Uterus (tissue), 4 donors: Measurements from ENCODE around the gene RFX1. TPM values are rescaled to one million over a fixed set of nuclear protein-coding genes. Genes with fewer than 3 reads are reported as not detected.

ENCODE experiments used
- DNase-seq, 2 donors: peaks; one replicate each; pipeline ENCODE4 v3.0.0-alpha.2; 2019 to 2020
- H3K27ac ChIP-seq, 2 donors: fragments of 200-600 bp; sonication (generic); 1 replicate in 1 of 2; 2 replicates in 1 of 2; pipeline ENCODE4 v1.5.1; 2016 to 2018
- H3K27me3 ChIP-seq, 2 donors: fragments of 200-600 bp; sonication (generic); one replicate each; pipeline ENCODE4 v1.5.1; 2018 to 2019; ENCODE audit warnings: control low read depth in 1 of 2
- H3K36me3 ChIP-seq, 2 donors: fragments of 200-600 bp; sonication (generic); one replicate each; pipeline ENCODE4 v1.5.1; 2019; ENCODE audit warnings: control low read depth in 1 of 2
- H3K4me1 ChIP-seq, 2 donors: fragments of 200-600 bp; sonication (generic); one replicate each; pipeline ENCODE4 v1.5.1; 2018 to 2019; ENCODE audit warnings: control low read depth in 1 of 2
- H3K4me3 ChIP-seq, 2 donors: fragments of 200-600 bp; sonication (generic); 1 replicate in 1 of 2; 2 replicates in 1 of 2; pipeline ENCODE4 v1.5.1; 2018 to 2019; ENCODE audit warnings: mild to moderate bottlenecking in 1 of 2
- H3K9me3 ChIP-seq, 2 donors: fragments of 200-600 bp; sonication (generic); one replicate each; pipeline ENCODE4 v1.5.1; 2019; ENCODE audit warnings: control low read depth in 1 of 2
- POLR2A ChIP-seq, 2 donors: fragments of 450-650 bp; IDR thresholded peaks; one replicate each; pipeline ENCODE4 v1.6.1; 2016; ENCODE audit warnings: antibody characterized with exemption in 2 of 2, mild to moderate bottlenecking in 1 of 2, moderate library complexity in 1 of 2
- intact Hi-C: fragments of 100-400 bp; cut with DNase I; formaldehyde crosslinking; loops from one replicate; pipeline ENCODE4 v1.15.1; 2023; ENCODE audit warnings: low total_unique reads
- total RNA-seq, 4 donors: library from RNA; depleted of rRNA in 3 of 4; stranded (reverse); fragments of >200 nt in 3 of 4; gene quantifications; one replicate each; pipeline versions ENCODE4 v1.1.0 to v1.2.4, GENCODE V29; 2014 to 2023
- TF ChIP-seq, protein P1 (sequence below), 4 experiments: fragments of 200-600 bp in 2 of 4; fragments of 450-650 bp in 2 of 4; sonication (generic) in 2 of 4; IDR thresholded peaks; one replicate each; pipeline ENCODE4 v1.5.1; 2016 to 2019; ENCODE audit warnings: antibody characterized with exemption in 4 of 4, mild to moderate bottlenecking in 2 of 4, moderate library complexity in 1 of 4
- donor health status: DM: yes; HTN: yes; CAD: no.

Gene RFX1
- total RNA-seq, 4 donors from 2014 or later, result 0.26 to 14.1 (median 4.1) TPM

DNA sequence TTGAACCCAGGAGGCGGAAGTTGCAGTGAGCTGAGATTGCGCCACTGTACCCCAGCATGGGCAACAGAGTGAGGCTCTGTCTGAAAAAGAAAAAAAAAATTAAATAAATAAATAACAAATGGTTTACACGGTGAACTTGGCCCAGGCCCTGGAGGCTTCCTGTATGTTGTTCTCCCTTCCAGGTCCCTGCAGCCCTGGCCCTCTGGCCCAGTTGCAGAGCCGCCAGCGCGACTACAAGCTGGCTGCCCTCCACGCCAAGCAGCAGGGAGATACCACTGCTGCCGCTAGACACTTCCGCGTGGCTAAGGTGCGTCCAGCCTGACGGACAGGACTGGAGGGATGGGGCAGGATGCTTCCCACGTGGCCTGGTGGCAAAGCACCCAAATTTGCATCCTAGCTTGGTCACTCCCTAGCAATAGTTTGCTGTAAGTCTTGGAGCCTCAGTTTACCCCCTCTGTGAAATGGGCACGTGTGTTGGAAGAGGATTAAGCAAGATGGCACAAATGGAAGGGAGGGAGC lies 88.2 kb downstream of the RFX1 start:
- no peak for TF ChIP-seq POLR2A (IDR thresholded peaks at IDR 0.05)
- TF ChIP-seq, protein P1, sequence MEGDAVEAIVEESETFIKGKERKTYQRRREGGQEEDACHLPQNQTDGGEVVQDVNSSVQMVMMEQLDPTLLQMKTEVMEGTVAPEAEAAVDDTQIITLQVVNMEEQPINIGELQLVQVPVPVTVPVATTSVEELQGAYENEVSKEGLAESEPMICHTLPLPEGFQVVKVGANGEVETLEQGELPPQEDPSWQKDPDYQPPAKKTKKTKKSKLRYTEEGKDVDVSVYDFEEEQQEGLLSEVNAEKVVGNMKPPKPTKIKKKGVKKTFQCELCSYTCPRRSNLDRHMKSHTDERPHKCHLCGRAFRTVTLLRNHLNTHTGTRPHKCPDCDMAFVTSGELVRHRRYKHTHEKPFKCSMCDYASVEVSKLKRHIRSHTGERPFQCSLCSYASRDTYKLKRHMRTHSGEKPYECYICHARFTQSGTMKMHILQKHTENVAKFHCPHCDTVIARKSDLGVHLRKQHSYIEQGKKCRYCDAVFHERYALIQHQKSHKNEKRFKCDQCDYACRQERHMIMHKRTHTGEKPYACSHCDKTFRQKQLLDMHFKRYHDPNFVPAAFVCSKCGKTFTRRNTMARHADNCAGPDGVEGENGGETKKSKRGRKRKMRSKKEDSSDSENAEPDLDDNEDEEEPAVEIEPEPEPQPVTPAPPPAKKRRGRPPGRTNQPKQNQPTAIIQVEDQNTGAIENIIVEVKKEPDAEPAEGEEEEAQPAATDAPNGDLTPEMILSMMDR (IDR thresholded peaks at IDR 0.05), result no peak
- Histone ChIP-seq H3K27ac (no peak overlapping the region), H3K27me3 (no peaks in the 10 kb centered on the region), H3K36me3 (no peaks in the 10 kb centered on the region), H3K9me3 (no peaks in the 10 kb centered on the region), H3K4me1 (no peaks in the 10 kb centered on the region), H3K4me3 (no peak overlapping the region)
- no peak for DNase-seq
- intact Hi-C loops, result no loop called here

DNA sequence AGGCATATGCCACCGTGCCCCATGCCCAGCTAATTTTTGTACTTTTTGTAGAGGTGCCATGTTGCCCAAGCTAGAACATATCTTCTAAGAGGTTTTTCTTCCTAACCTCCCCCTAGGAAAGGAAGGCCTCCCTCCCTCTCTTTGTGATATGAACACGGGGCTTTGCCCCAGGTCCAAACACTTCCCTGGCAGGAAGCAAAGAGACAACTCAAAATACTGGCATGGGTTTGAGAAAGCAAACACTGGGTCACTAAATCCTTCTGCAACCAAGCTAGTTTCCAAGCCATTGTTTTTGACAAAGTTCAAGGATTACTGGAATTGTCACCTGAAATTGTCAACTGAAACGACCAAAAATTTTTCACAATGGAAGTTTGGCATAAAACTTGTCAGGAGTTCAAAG lies 91.3 kb downstream of the RFX1 start:
- Histone ChIP-seq H3K9me3 (no peaks in the 10 kb centered on the region), H3K27ac (no peak overlapping the region), H3K4me1 (no peaks in the 10 kb centered on the region), H3K4me3 (no peak overlapping the region), H3K27me3 (no peaks in the 10 kb centered on the region), H3K36me3 (no peaks in the 10 kb centered on the region)
- intact Hi-C loops, result no loop called here
- no peak for DNase-seq
- no peak for TF ChIP-seq POLR2A (IDR thresholded peaks at IDR 0.05)
- TF ChIP-seq, protein P1 (IDR thresholded peaks at IDR 0.05), result no peak

DNA sequence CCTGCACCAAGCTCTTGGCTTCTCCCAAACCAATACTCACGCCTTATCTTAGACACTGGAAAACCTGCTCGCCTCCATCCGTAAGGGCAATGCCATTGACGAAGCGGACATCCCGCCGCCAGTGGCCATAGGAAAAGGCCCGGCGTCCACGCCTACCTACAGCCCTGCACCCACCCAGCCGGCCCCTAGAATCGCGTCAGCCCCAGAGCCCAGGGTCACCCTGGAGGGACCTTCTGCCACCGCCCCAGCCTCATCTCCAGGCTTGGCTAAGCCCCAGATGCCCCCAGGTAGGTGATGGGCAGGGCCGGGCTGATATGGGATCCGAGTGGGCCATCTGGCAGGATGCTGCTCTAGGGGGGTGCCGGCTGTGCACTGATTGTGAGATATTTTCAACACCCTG lies 92.8 kb downstream of the RFX1 start:
- no peak for DNase-seq
- TF ChIP-seq, protein P1 (IDR thresholded peaks at IDR 0.05), result no peak
- no peak for TF ChIP-seq POLR2A (IDR thresholded peaks at IDR 0.05)
- Histone ChIP-seq H3K9me3 (no peaks in the 10 kb centered on the region), H3K4me1 (no peaks in the 10 kb centered on the region), H3K27me3 (no peaks in the 10 kb centered on the region), H3K4me3 (no peak overlapping the region), H3K27ac (no peak overlapping the region), H3K36me3 (no peaks in the 10 kb centered on the region)
- intact Hi-C loops, result no loop called here

Other genes starting within 250 kb of the RFX1 start
- gene MRI1, start 241.8 kb downstream of the RFX1 start, total RNA-seq, result 10 to 100 TPM; 33.3 to 62.4 (median 45.9) TPM
- gene C19orf53, start 231.9 kb downstream of the RFX1 start, total RNA-seq, result 100 to 1,000 TPM in 1 of 4 donors, 10 to 100 TPM in 3; 20.5 to 233 (median 77.3) TPM
- gene ZSWIM4, start 210.9 kb downstream of the RFX1 start, total RNA-seq, result 1 to 10 TPM in 3 of 4 donors, under 1 TPM in 1; 0.26 to 8.4 (median 6.0) TPM
- 1 to 10 TPM in 1 of 4 donors, not detected in 3; 1.2 TPM for gene NANOS3, start 129.2 kb downstream of the RFX1 start, total RNA-seq
- gene BRME1, start 100.2 kb downstream of the RFX1 start, total RNA-seq, result 1 to 10 TPM in 3 of 4 donors, not detected in 1; 4.8 to 7.7 (median 5.8) TPM
- 10 to 100 TPM in 2 of 4 donors, 1 to 10 TPM in 2; 3.2 to 44.4 (median 13.2) TPM for gene CC2D1A, start 100.1 kb downstream of the RFX1 start, total RNA-seq
- gene PODNL1, start 67.9 kb downstream of the RFX1 start, total RNA-seq, result under 1 TPM in 2 of 4 donors, not detected in 2; 0.55 to 0.98 TPM
- gene DCAF15, start 53.8 kb downstream of the RFX1 start, total RNA-seq, result 10 to 100 TPM; 11.2 to 39.6 (median 20.1) TPM
- gene RLN3, start 21.8 kb upstream of the RFX1 start, total RNA-seq, result not detected
- gene IL27RA, start 25.4 kb upstream of the RFX1 start, total RNA-seq, result 1 to 10 TPM; 1.0 to 10.0 (median 3.7) TPM
- 1 to 10 TPM in 1 of 4 donors, under 1 TPM in 1, not detected in 2; 0.55 to 4.3 TPM for gene PALM3, start 55.8 kb upstream of the RFX1 start, total RNA-seq
- gene MISP3, start 66.5 kb upstream of the RFX1 start, total RNA-seq, result 10 to 100 TPM in 1 of 4 donors, 1 to 10 TPM in 1, under 1 TPM in 1, not detected in 1; 0.55 to 23.8 (median 2.0) TPM
- gene C19orf67, start 79.5 kb upstream of the RFX1 start, total RNA-seq, result 1 to 10 TPM in 1 of 4 donors, not detected in 3; 1.7 TPM
- gene SAMD1, start 84.4 kb upstream of the RFX1 start, total RNA-seq, result 10 to 100 TPM in 3 of 4 donors, 1 to 10 TPM in 1; 6.9 to 57.8 (median 24.1) TPM
- gene PRKACA, start 111.4 kb upstream of the RFX1 start, total RNA-seq, result 100 to 1,000 TPM in 1 of 4 donors, 10 to 100 TPM in 2, 1 to 10 TPM in 1; 4.9 to 135 (median 74.2) TPM
- 10 to 100 TPM in 1 of 4 donors, not detected in 3; 16.7 TPM for gene ASF1B, start 130.3 kb upstream of the RFX1 start, total RNA-seq
- gene ADGRL1, start 199.8 kb upstream of the RFX1 start, total RNA-seq, result 10 to 100 TPM in 2 of 4 donors, 1 to 10 TPM in 2; 2.4 to 64.0 (median 20.7) TPM